Measurements from ENCODE around the gene RAB5A.
"Not testable (repeated sequence)": the region's sequence is repeated elsewhere in the genome, so short reads cannot be mapped to it uniquely, and the experiment has no call there.

Gene RAB5A

GRCh38 chr3:19948226-19948591 is 1.3 kb downstream of the RAB5A start:
- no peak for FAIRE-seq

GRCh38 chr3:19950316-19950715 is 3.4 kb downstream of the RAB5A start:
- no peak for FAIRE-seq

GRCh38 chr3:19954676-19955075 is 7.8 kb downstream of the RAB5A start:
- FAIRE-seq, result no peak

GRCh38 chr3:19957354-19957753 is 10.5 kb downstream of the RAB5A start:
- FAIRE-seq, result not testable (repeated sequence)

- no peak for FAIRE-seq
Measured at GRCh38 chr3:19959505-19959904, 12.6 kb downstream of the RAB5A start.

- FAIRE-seq, result no peak
Measured at GRCh38 chr3:19960696-19961095, 13.8 kb downstream of the RAB5A start.

GRCh38 chr3:19961960-19962359 is 15.1 kb downstream of the RAB5A start:
- no peak for FAIRE-seq

GRCh38 chr3:19967208-19967607 is 20.3 kb downstream of the RAB5A start:
- no peak for FAIRE-seq

- no peak for FAIRE-seq
Measured at GRCh38 chr3:19967812-19968211, 20.9 kb downstream of the RAB5A start.

- no peak for FAIRE-seq
Measured at GRCh38 chr3:19970327-19970726, 23.4 kb downstream of the RAB5A start.

- no peak for FAIRE-seq
Measured at GRCh38 chr3:19972054-19972453, 25.2 kb downstream of the RAB5A start.

- not testable (repeated sequence) for FAIRE-seq
Measured at GRCh38 chr3:19988904-19989303, 42.0 kb downstream of the RAB5A start.

GRCh38 chr3:19994796-19995195 is 47.9 kb downstream of the RAB5A start:
- no peak for FAIRE-seq

GRCh38 chr3:19997502-19997901 is 50.6 kb downstream of the RAB5A start:
- no peak for FAIRE-seq

GRCh38 chr3:20001932-20002331 is 55.0 kb downstream of the RAB5A start:
- no peak for FAIRE-seq

GRCh38 chr3:20007960-20008359 is 61.1 kb downstream of the RAB5A start:
- FAIRE-seq, result no peak

- FAIRE-seq, result no peak
Measured at GRCh38 chr3:20008646-20009045, 61.7 kb downstream of the RAB5A start.

- FAIRE-seq, result no peak
Measured at GRCh38 chr3:20012164-20012563, 65.3 kb downstream of the RAB5A start, which contains the start of gene PP2D1. TSS of gene PP2D1 (minus strand) at chr3:20012264. CDS start at chr3:20012072, 192 bp downstream.

GRCh38 chr3:20013396-20013795 is 66.5 kb downstream of the RAB5A start:
- no peak for FAIRE-seq

GRCh38 chr3:20015525-20015924 is 68.6 kb downstream of the RAB5A start:
- FAIRE-seq, result no peak

GRCh38 chr3:20016076-20016475 is 69.2 kb downstream of the RAB5A start:
- not testable (repeated sequence) for FAIRE-seq

- FAIRE-seq, result no peak
Measured at GRCh38 chr3:20022954-20023622, 76.2 kb downstream of the RAB5A start.

GRCh38 chr3:20023623-20024405 is 76.9 kb downstream of the RAB5A start:
- FAIRE-seq, result no peak

GRCh38 chr3:20027136-20027535 is 80.2 kb downstream of the RAB5A start:
- no peak for FAIRE-seq

Measured in A204.1 (cell line).